K562 (cell line): ENCODE data around the gene KCNV2. TPM values are rescaled to one million over a fixed set of nuclear protein-coding genes. Genes with fewer than 3 reads are reported as not detected.

Experiments
- ARID1B ChIP-seq: fragments of 450-650 bp; IDR thresholded peaks from 2 replicates; pipeline ENCODE4 v1.6.1; 2016; ENCODE audit warnings: antibody characterized with exemption, mild to moderate bottlenecking, inconsistent platforms
- RBFOX2 ChIP-seq: fragments of 200-400 bp; formaldehyde crosslinking; IDR thresholded peaks from 2 replicates; pipeline ENCODE4 v1.6.1; 2017; ENCODE audit warnings: low read depth, mild to moderate bottlenecking, low read length, moderate library complexity
- ZBED1 ChIP-seq: IDR thresholded peaks from 2 replicates; pipeline ENCODE4 v1.6.1; 2014
- ZC3H11A ChIP-seq: IDR thresholded peaks from 2 replicates; pipeline ENCODE4 v1.6.1; 2012; ENCODE audit warnings: low read depth, low read length, improper control_type of control experiment
- ZNF282 ChIP-seq: sonication (generic); formaldehyde crosslinking; IDR thresholded peaks from 2 replicates; pipeline ENCODE4 v1.8.1; 2023; ENCODE audit warnings: missing genetic modification reagents
- polyA plus RNA-seq, 8 experiments: library from polyadenylated mRNA; depleted of rRNA in 4 of 8; stranded (reverse) in 5 of 8; unstranded in 3 of 8; fragments of >200 nt; fragmentation: Nextera tagmentation in 2 of 8; fragmentation: Illumina TruSeq in 1 of 8; extraction: Ambion mirVana in 2 of 8; extraction: Trizol in 1 of 8; gene quantifications; 2 replicates each; pipeline versions ENCODE4 v1.2.1 to v1.2.3, GENCODE V29; 2011 to 2014; ENCODE audit warnings: inconsistent platforms in 1 of 8, missing spikeins in 1 of 8
- total RNA-seq, 7 experiments: library from RNA; depleted of rRNA in 6 of 7; stranded (reverse); fragments of >200 nt in 6 of 7; fragmentation: Illumina TruSeq in 2 of 7; extraction: Trizol in 2 of 7; gene quantifications; 2 replicates each; pipeline versions ENCODE4 v1.2.1 to v1.2.3, GENCODE V29; 2011 to 2021; ENCODE audit warnings: low replicate concordance in 1 of 7
- TF ChIP-seq, protein P1 (sequence below), 2 experiments: IDR thresholded peaks in 1 of 2; conservative IDR thresholded peaks in 1 of 2; 2 replicates each; pipeline ENCODE4 v1.6.1; 2016; ENCODE audit warnings: low read depth in 2 of 2, mild to moderate bottlenecking in 1 of 2, missing compliant biosample characterization in 1 of 2, missing genetic modification characterization in 1 of 2, moderate library complexity in 1 of 2
- TF ChIP-seq, protein P2 (sequence below): sonication (generic); formaldehyde crosslinking; IDR thresholded peaks from 2 replicates; pipeline ENCODE4 v1.8.0; 2022; ENCODE audit warnings: mild to moderate bottlenecking, missing genetic modification reagents, borderline replicate concordance

KCNV2 gene
- total and polyA plus RNA-seq, 9 of the 15 experiments (the other 6 are each of a cell fraction or from before 2014, with no cell fraction given), result 0.03 TPM; not detected in 8

DNA sequence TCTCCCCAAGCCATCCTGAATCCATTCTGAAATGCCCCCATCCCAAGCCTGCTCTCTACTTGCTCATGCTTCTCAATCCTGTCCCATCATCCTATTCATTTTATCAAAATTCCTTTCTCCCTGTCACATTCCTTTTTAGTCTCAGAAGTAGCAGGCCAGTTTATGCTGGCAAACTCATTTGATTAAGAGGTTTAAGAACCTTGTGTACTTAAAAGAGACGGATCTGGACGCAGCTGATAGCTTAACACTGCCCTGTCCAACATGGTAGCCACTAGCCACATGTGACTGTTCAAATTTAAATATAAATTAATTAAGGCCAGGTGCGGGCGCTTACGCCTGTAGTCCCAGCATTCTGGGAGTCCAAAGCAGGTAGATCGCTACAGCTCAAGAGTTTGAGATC lies 5.6 kb upstream of the KCNV2 start (continued):
- TF ChIP-seq, protein P1, sequence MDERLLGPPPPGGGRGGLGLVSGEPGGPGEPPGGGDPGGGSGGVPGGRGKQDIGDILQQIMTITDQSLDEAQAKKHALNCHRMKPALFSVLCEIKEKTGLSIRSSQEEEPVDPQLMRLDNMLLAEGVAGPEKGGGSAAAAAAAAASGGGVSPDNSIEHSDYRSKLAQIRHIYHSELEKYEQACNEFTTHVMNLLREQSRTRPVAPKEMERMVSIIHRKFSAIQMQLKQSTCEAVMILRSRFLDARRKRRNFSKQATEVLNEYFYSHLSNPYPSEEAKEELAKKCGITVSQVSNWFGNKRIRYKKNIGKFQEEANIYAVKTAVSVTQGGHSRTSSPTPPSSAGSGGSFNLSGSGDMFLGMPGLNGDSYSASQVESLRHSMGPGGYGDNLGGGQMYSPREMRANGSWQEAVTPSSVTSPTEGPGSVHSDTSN (CRISPR knock-in tag; IDR thresholded peaks at IDR 0.05; ENCODE audit: low read depth), result no peak
- TF ChIP-seq, protein P1 (tag; conservative IDR thresholded peaks at IDR 0.05; ENCODE audit: low read depth), result no peak
- TF ChIP-seq, protein P2, sequence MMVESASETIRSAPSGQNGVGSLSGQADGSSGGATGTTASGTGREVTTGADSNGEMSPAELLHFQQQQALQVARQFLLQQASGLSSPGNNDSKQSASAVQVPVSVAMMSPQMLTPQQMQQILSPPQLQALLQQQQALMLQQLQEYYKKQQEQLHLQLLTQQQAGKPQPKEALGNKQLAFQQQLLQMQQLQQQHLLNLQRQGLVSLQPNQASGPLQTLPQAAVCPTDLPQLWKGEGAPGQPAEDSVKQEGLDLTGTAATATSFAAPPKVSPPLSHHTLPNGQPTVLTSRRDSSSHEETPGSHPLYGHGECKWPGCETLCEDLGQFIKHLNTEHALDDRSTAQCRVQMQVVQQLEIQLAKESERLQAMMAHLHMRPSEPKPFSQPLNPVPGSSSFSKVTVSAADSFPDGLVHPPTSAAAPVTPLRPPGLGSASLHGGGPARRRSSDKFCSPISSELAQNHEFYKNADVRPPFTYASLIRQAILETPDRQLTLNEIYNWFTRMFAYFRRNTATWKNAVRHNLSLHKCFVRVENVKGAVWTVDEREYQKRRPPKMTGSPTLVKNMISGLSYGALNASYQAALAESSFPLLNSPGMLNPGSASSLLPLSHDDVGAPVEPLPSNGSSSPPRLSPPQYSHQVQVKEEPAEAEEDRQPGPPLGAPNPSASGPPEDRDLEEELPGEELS, result no peak
- TF ChIP-seq ZNF282 (CRISPR knock-in tag), result no peak
- TF ChIP-seq ZC3H11A, result no peak
- no peak for TF ChIP-seq ZBED1
- TF ChIP-seq ARID1B, result no peak
- TF ChIP-seq RBFOX2, result no peak
